CD8-positive, alpha-beta memory T cell (primary cell): ENCODE data around the gene TGFB2. TPM values are rescaled to one million over a fixed set of nuclear protein-coding genes. Genes with fewer than 3 reads are reported as not detected.
A peak's percentile ranks its signal among the peaks of the same experiment; 100 is the strongest.

Experiments
- CTCF ChIA-PET: fragments of 350-600 bp; sonication (Branson Sonifier 250); formaldehyde crosslinking; loops from one replicate; lab custom pipeline; 2021; ENCODE audit warnings: antibody characterized with exemption; lab: Charles Lee
- POLR2A ChIA-PET: fragments of 350-600 bp; sonication (Branson Sonifier 250); formaldehyde crosslinking; loops from one replicate; lab custom pipeline; 2021; ENCODE audit warnings: antibody characterized with exemption; lab: Charles Lee
- DNase-seq, 5 donors: peaks; one replicate each; pipeline versions ENCODE4 v3.0.0 to v3.0.0-alpha.2; 2020 to 2022; ENCODE audit warnings: mixed read lengths in 1 of 5
- H3K27ac ChIP-seq: one replicate; pipeline ENCODE4 v1.7.0; 2013; ENCODE audit warnings: low read depth, mild to moderate bottlenecking, low read length, moderate library complexity
- H3K27me3 ChIP-seq: 2 replicates; pipeline ENCODE4 v1.7.0; 2013; ENCODE audit warnings: low read length, mild to moderate bottlenecking; ENCODE audit not compliant: insufficient read depth, poor library complexity, severe bottlenecking
- H3K36me3 ChIP-seq: 2 replicates; pipeline ENCODE4 v1.7.0; 2013; ENCODE audit warnings: mild to moderate bottlenecking, low read length, moderate library complexity; ENCODE audit not compliant: insufficient read depth
- H3K4me1 ChIP-seq: 2 replicates; pipeline ENCODE4 v1.7.0; 2013; ENCODE audit warnings: mild to moderate bottlenecking, low read length, moderate library complexity; ENCODE audit not compliant: insufficient read depth
- H3K4me3 ChIP-seq: 2 replicates; pipeline ENCODE4 v1.7.0; 2013; ENCODE audit warnings: mild to moderate bottlenecking, low read length
- H3K9me3 ChIP-seq: 2 replicates; pipeline ENCODE4 v1.7.0; 2013; ENCODE audit warnings: mild to moderate bottlenecking, low read length
- H3K27ac Mint-ChIP-seq, 8 donors: one replicate each; pipeline ENCODE4 v1.8.0; 2020 to 2021; ENCODE audit warnings: mixed read lengths in 8 of 8, mild to moderate bottlenecking in 6 of 8, inconsistent platforms in 3 of 8, moderate library complexity in 3 of 8
- H3K27me3 Mint-ChIP-seq, 2 donors: one replicate each; pipeline ENCODE4 v1.8.0; 2020 to 2021; ENCODE audit warnings: mixed read lengths in 2 of 2, mild to moderate bottlenecking in 1 of 2, moderate library complexity in 1 of 2
- H3K36me3 Mint-ChIP-seq, 3 donors: one replicate each; pipeline ENCODE4 v1.8.0; 2020 to 2021; ENCODE audit warnings: mixed read lengths in 3 of 3, inconsistent platforms in 1 of 3, mild to moderate bottlenecking in 1 of 3
- H3K4me1 Mint-ChIP-seq, 3 donors: one replicate each; pipeline ENCODE4 v1.8.0; 2020 to 2021; ENCODE audit warnings: mixed read lengths in 3 of 3, inconsistent platforms in 1 of 3, mild to moderate bottlenecking in 1 of 3
- H3K4me3 Mint-ChIP-seq, 7 donors: one replicate each; pipeline ENCODE4 v1.8.0; 2020 to 2021; ENCODE audit warnings: mixed read lengths in 7 of 7, mild to moderate bottlenecking in 6 of 7, moderate library complexity in 4 of 7, inconsistent platforms in 2 of 7
- H3K9me3 Mint-ChIP-seq, 5 donors: one replicate each; pipeline ENCODE4 v1.8.0; 2020 to 2022; ENCODE audit warnings: mixed read lengths in 5 of 5, mild to moderate bottlenecking in 3 of 5, moderate library complexity in 2 of 5, inconsistent platforms in 1 of 5
- polyA plus RNA-seq: library from polyadenylated mRNA; unstranded; fragments of 300-500 nt; fragmentation: Illumina TruSeq; gene quantifications from one replicate; pipeline ENCODE4 v1.2.3, GENCODE V29; 2021
- total RNA-seq, 2 experiments: library from RNA; stranded (reverse); gene quantifications; one replicate each; pipeline ENCODE4 v1.2.3, GENCODE V29; 2021

The TGFB2 gene
- total and polyA plus RNA-seq, 3 experiments from 2014 or later = not detected

GRCh38 chr1:218366322-218367052 is 21.4 kb downstream of the TGFB2 start:
- CTCF ChIA-PET = interaction anchor here (1.0 kb wide), 1 partner anchor 10 kb away, joined by 4 read pairs; no protein-coding TSS in a partner anchor
- H3K36me3 Mint-ChIP-seq = peaks cover 0 to 4% (median 0%) of the 10 kb centered on the region in 3 donors
- Histone ChIP-seq H3K27ac (no peak overlapping the region), H3K4me1 (no peaks in the 10 kb centered on the region), H3K4me3 (no peak overlapping the region), H3K27me3 (no peaks in the 10 kb centered on the region), H3K36me3 (no peaks in the 10 kb centered on the region), H3K9me3 (no peaks in the 10 kb centered on the region)
- no peak overlapping the region for H3K27ac Mint-ChIP-seq
- no peak overlapping the region for H3K4me3 Mint-ChIP-seq
- no peak for DNase-seq
- no peaks in the 10 kb centered on the region for H3K4me1 Mint-ChIP-seq
- H3K27me3 Mint-ChIP-seq = peaks cover 3 to 4% of the 10 kb centered on the region in 2 donors
- POLR2A ChIA-PET = interaction anchor here (0.6 kb wide), 1 partner anchor 14 kb away, joined by 3 read pairs; no protein-coding TSS in a partner anchor
- no peaks in the 10 kb centered on the region for H3K9me3 Mint-ChIP-seq

- ChIA-PET POLR2A (interaction anchor here (0.6 kb wide), 1 partner anchor 15 kb away, joined by 3 read pairs; no protein-coding TSS in a partner anchor), CTCF (no interaction called here)
- H3K4me3 ChIP-seq = no peak overlapping the region
- H3K4me3 Mint-ChIP-seq = no peak overlapping the region
- H3K27me3 ChIP-seq = no peaks in the 10 kb centered on the region
- no peak for DNase-seq
- peaks cover 0 to 4% (median 0%) of the 10 kb centered on the region in 3 donors for H3K36me3 Mint-ChIP-seq
- no peak overlapping the region for H3K27ac ChIP-seq
- H3K27ac Mint-ChIP-seq = no peak overlapping the region
- no peaks in the 10 kb centered on the region for H3K9me3 Mint-ChIP-seq
- H3K27me3 Mint-ChIP-seq = peaks cover under 1 to 4% of the 10 kb centered on the region in 2 donors
- H3K36me3 ChIP-seq = no peaks in the 10 kb centered on the region
- no peaks in the 10 kb centered on the region for H3K4me1 Mint-ChIP-seq
- H3K9me3 ChIP-seq = no peaks in the 10 kb centered on the region
- no peaks in the 10 kb centered on the region for H3K4me1 ChIP-seq
Observed at GRCh38 chr1:218367118-218367517, 22.0 kb downstream of the TGFB2 start.

GRCh38 chr1:218368686-218369085 is 23.6 kb downstream of the TGFB2 start:
- H3K36me3 ChIP-seq = no peaks in the 10 kb centered on the region
- no peak overlapping the region for H3K27ac ChIP-seq
- peaks cover 0 to 4% (median 0%) of the 10 kb centered on the region in 3 donors for H3K36me3 Mint-ChIP-seq
- DNase-seq = no peak
- peaks cover 6 to 8% of the 10 kb centered on the region in 2 donors for H3K27me3 Mint-ChIP-seq
- H3K9me3 Mint-ChIP-seq = no peaks in the 10 kb centered on the region
- no peaks in the 10 kb centered on the region for H3K9me3 ChIP-seq
- no peaks in the 10 kb centered on the region for H3K4me1 ChIP-seq
- H3K4me3 Mint-ChIP-seq = no peak overlapping the region
- H3K4me3 ChIP-seq = no peak overlapping the region
- CTCF ChIA-PET = no interaction called here
- POLR2A ChIA-PET = no interaction called here
- H3K27ac Mint-ChIP-seq = no peak overlapping the region
- no peaks in the 10 kb centered on the region for H3K27me3 ChIP-seq
- H3K4me1 Mint-ChIP-seq = no peaks in the 10 kb centered on the region

GRCh38 chr1:218369688-218370511 is 24.8 kb downstream of the TGFB2 start:
- Mint-ChIP-seq H3K36me3 (peaks cover 0 to 4% (median 0%) of the 10 kb centered on the region in 3 donors), H3K4me3 (no peak overlapping the region), H3K9me3 (no peaks in the 10 kb centered on the region), H3K27me3 (peaks cover 5 to 18% of the 10 kb centered on the region in 2 donors), H3K4me1 (no peaks in the 10 kb centered on the region), H3K27ac (no peak overlapping the region)
- H3K9me3 ChIP-seq = no peaks in the 10 kb centered on the region
- no peak for DNase-seq
- no peaks in the 10 kb centered on the region for H3K4me1 ChIP-seq
- ChIA-PET CTCF (no interaction called here), POLR2A (no interaction called here)
- H3K4me3 ChIP-seq = no peak overlapping the region
- H3K27ac ChIP-seq = no peak overlapping the region
- no peaks in the 10 kb centered on the region for H3K27me3 ChIP-seq
- H3K36me3 ChIP-seq = no peaks in the 10 kb centered on the region

GRCh38 chr1:218371927-218372672 is 27.0 kb downstream of the TGFB2 start:
- H3K4me1 ChIP-seq = no peaks in the 10 kb centered on the region
- H3K27me3 ChIP-seq = no peaks in the 10 kb centered on the region
- H3K9me3 ChIP-seq = no peaks in the 10 kb centered on the region
- peaks cover 0 to 4% (median 0%) of the 10 kb centered on the region in 3 donors for H3K36me3 Mint-ChIP-seq
- no peak for DNase-seq
- H3K4me3 ChIP-seq = no peak overlapping the region
- peaks cover 5 to 24% of the 10 kb centered on the region in 2 donors for H3K27me3 Mint-ChIP-seq
- no peaks in the 10 kb centered on the region for H3K36me3 ChIP-seq
- H3K4me3 Mint-ChIP-seq = no peak overlapping the region
- ChIA-PET POLR2A (no interaction called here), CTCF (no interaction called here)
- H3K9me3 Mint-ChIP-seq = no peaks in the 10 kb centered on the region
- H3K27ac ChIP-seq = no peak overlapping the region
- peaks cover 3 to 8% (median 5%) of the 10 kb centered on the region in 3 donors for H3K4me1 Mint-ChIP-seq
- H3K27ac Mint-ChIP-seq = no peak overlapping the region

- ChIA-PET POLR2A (no interaction called here), CTCF (no interaction called here)
- Mint-ChIP-seq H3K4me1 (peaks cover 11 to 15% (median 13%) of the 10 kb centered on the region in 3 donors), H3K27ac (no peak overlapping the region), H3K4me3 (no peak overlapping the region), H3K27me3 (peaks cover 7 to 24% of the 10 kb centered on the region in 2 donors), H3K36me3 (no peaks in the 10 kb centered on the region), H3K9me3 (no peaks in the 10 kb centered on the region)
- Histone ChIP-seq H3K4me1 (peaks cover 5% of the 10 kb centered on the region), H3K9me3 (no peaks in the 10 kb centered on the region), H3K36me3 (no peaks in the 10 kb centered on the region), H3K27me3 (no peaks in the 10 kb centered on the region), H3K27ac (no peak overlapping the region), H3K4me3 (no peak overlapping the region)
- no peak for DNase-seq
Observed at GRCh38 chr1:218374401-218375353, 29.5 kb downstream of the TGFB2 start.

GRCh38 chr1:218376722-218377121 is 31.6 kb downstream of the TGFB2 start:
- Histone ChIP-seq H3K27ac (no peak overlapping the region), H3K36me3 (no peaks in the 10 kb centered on the region), H3K4me1 (peaks cover 5% of the 10 kb centered on the region), H3K9me3 (no peaks in the 10 kb centered on the region), H3K27me3 (no peaks in the 10 kb centered on the region), H3K4me3 (no peak overlapping the region)
- Mint-ChIP-seq H3K4me1 (peaks cover 11 to 15% (median 13%) of the 10 kb centered on the region in 3 donors), H3K9me3 (peaks cover 0 to 1% (median 0%) of the 10 kb centered on the region in 5 donors), H3K36me3 (no peaks in the 10 kb centered on the region), H3K27me3 (peaks cover 5 to 38% of the 10 kb centered on the region in 2 donors), H3K27ac (no peak overlapping the region), H3K4me3 (peak overlapping the region in 1 of 7 donors; percentile 57)
- CTCF ChIA-PET = interaction anchor here (1.5 kb wide), 1 partner anchor 11 kb away, joined by 4 read pairs; no protein-coding TSS in a partner anchor
- no peak for DNase-seq
- POLR2A ChIA-PET = no interaction called here
